Spinal cord (tissue), 10 donors: ENCODE results near the gene NCOA5. TPM values are rescaled to one million over a fixed set of nuclear protein-coding genes. Genes with fewer than 3 reads are reported as not detected.
A peak's percentile ranks its signal among the peaks of the same experiment; 100 is the strongest.

ENCODE experiments used
- DNase-seq, 6 donors: peaks; one replicate each; pipeline versions ENCODE4 v3.0.0 to v3.0.0-alpha.2; 2013 to 2015; ENCODE audit warnings: low spot score in 6 of 6, low read depth in 4 of 6
- H3K27ac ChIP-seq: one replicate; pipeline ENCODE4 v1.5.1; 2013; ENCODE audit warnings: low read depth, low read length, control low read depth
- H3K27me3 ChIP-seq: one replicate; pipeline ENCODE4 v1.6.1; 2013; ENCODE audit warnings: low read length; ENCODE audit not compliant: control insufficient read depth, insufficient read depth
- H3K36me3 ChIP-seq: one replicate; pipeline ENCODE4 v1.6.1; 2013; ENCODE audit warnings: low read length; ENCODE audit not compliant: control insufficient read depth, insufficient read depth
- H3K4me1 ChIP-seq: one replicate; pipeline ENCODE4 v1.6.1; 2013; ENCODE audit warnings: low read length; ENCODE audit not compliant: control insufficient read depth, insufficient read depth
- H3K4me3 ChIP-seq: one replicate; pipeline ENCODE4 v1.5.1; 2013; ENCODE audit warnings: low read depth, low read length, control low read depth
- H3K9me3 ChIP-seq: one replicate; pipeline ENCODE4 v1.6.1; 2013; ENCODE audit warnings: low read length; ENCODE audit not compliant: control insufficient read depth, insufficient read depth
- WGBS: methylation state at CpG from one replicate; pipeline ENCODE4 v1.1.5; 2013; ENCODE audit warnings: missing lambda C conversion rate; ENCODE audit not compliant: insufficient coverage; 5-methylcytosine and 5-hydroxymethylcytosine counted together
- polyA plus RNA-seq, 2 donors: library from polyadenylated mRNA; unstranded; fragments of 120-200 nt; gene quantifications; one replicate each; pipeline ENCODE4 v1.2.1, GENCODE V29; 2013; ENCODE audit not compliant: insufficient read length in 2 of 2
- total RNA-seq, 2 donors: library from RNA; depleted of rRNA in 1 of 2; stranded (reverse); fragments of 120-200 nt in 1 of 2; fragments of >200 nt in 1 of 2; gene quantifications; one replicate each; pipeline versions ENCODE4 v1.2.3 to v1.2.4, GENCODE V29; 2013 to 2014
- donor health status: healthy.

Gene NCOA5
- total and polyA plus RNA-seq, 4 donors: 12.3 to 50.7 (median 40.0) TPM

GRCh38 chr20:46049815-46050214 lies 39.9 kb downstream of the NCOA5 start:
- no peaks in the 10 kb centered on the region for H3K9me3 ChIP-seq
- peaks cover 7% of the 10 kb centered on the region for H3K4me1 ChIP-seq
- no peak for DNase-seq
- H3K36me3 ChIP-seq: peaks cover 65% of the 10 kb centered on the region
- no peak overlapping the region for H3K4me3 ChIP-seq
- no peaks in the 10 kb centered on the region for H3K27me3 ChIP-seq
- H3K27ac ChIP-seq: no peak overlapping the region

- Histone ChIP-seq H3K27me3 (no peaks in the 10 kb centered on the region), H3K27ac (no peak overlapping the region), H3K36me3 (peaks cover 65% of the 10 kb centered on the region), H3K4me1 (peaks cover 7% of the 10 kb centered on the region), H3K9me3 (no peaks in the 10 kb centered on the region), H3K4me3 (no peak overlapping the region)
- 89% methylated on average over 4 of the region's 4 CpGs for WGBS
- DNase-seq: no peak
These were observed 40.6 kb downstream of the NCOA5 start for GRCh38 chr20:46049190-46049589.

- WGBS: 96% methylated on average over 4 of the region's 8 CpGs
- no peak for DNase-seq
- Histone ChIP-seq H3K36me3 (peaks cover 67% of the 10 kb centered on the region), H3K27ac (no peak overlapping the region), H3K27me3 (no peaks in the 10 kb centered on the region), H3K4me3 (no peak overlapping the region), H3K9me3 (no peaks in the 10 kb centered on the region), H3K4me1 (peaks cover 7% of the 10 kb centered on the region)
These were observed 41.9 kb downstream of the NCOA5 start for GRCh38 chr20:46047821-46048220.

- Histone ChIP-seq H3K4me1 (peaks cover 4% of the 10 kb centered on the region), H3K36me3 (peaks cover 66% of the 10 kb centered on the region), H3K27me3 (no peaks in the 10 kb centered on the region), H3K9me3 (no peaks in the 10 kb centered on the region), H3K4me3 (no peak overlapping the region), H3K27ac (no peak overlapping the region)
- DNase-seq: no peak
- 84% methylated on average over 7 of the region's 8 CpGs for WGBS
These were observed 43.0 kb downstream of the NCOA5 start for GRCh38 chr20:46046588-46047310.

- Histone ChIP-seq H3K9me3 (no peaks in the 10 kb centered on the region), H3K36me3 (peaks cover 61% of the 10 kb centered on the region), H3K27me3 (no peaks in the 10 kb centered on the region), H3K4me3 (no peak overlapping the region), H3K27ac (no peak overlapping the region), H3K4me1 (no peaks in the 10 kb centered on the region)
- no peak for DNase-seq
- 90% methylated on average over 5 of the region's 6 CpGs for WGBS
These were observed 44.9 kb downstream of the NCOA5 start for GRCh38 chr20:46044896-46045295.

- H3K27me3 ChIP-seq: no peaks in the 10 kb centered on the region
These were observed 46.2 kb downstream of the NCOA5 start for GRCh38 chr20:46043556-46043955.

GRCh38 chr20:46040902-46041535 lies 48.7 kb downstream of the NCOA5 start:
- no peaks in the 10 kb centered on the region for H3K9me3 ChIP-seq
- DNase-seq: peak in 1 of 6 donors; percentile 70
- WGBS: 31% methylated on average over 13 of the region's 18 CpGs
- H3K4me3 ChIP-seq: no peak overlapping the region
- no peak overlapping the region for H3K27ac ChIP-seq
- no peaks in the 10 kb centered on the region for H3K4me1 ChIP-seq
- no peaks in the 10 kb centered on the region for H3K27me3 ChIP-seq
- H3K36me3 ChIP-seq: peaks cover 47% of the 10 kb centered on the region

More at GRCh38 chr20:46043556-46043955, 46.2 kb downstream of the NCOA5 start:
- DNase-seq: no peak
- H3K4me1 ChIP-seq: no peaks in the 10 kb centered on the region
- no peak overlapping the region for H3K27ac ChIP-seq
- H3K36me3 ChIP-seq: peaks cover 56% of the 10 kb centered on the region
- 26% methylated on average over 4 of the region's 7 CpGs for WGBS
- H3K9me3 ChIP-seq: no peaks in the 10 kb centered on the region
- H3K4me3 ChIP-seq: no peak overlapping the region

- H3K36me3 ChIP-seq: peaks cover 30% of the 10 kb centered on the region
- DNase-seq: no peak
- peaks cover 17% of the 10 kb centered on the region for H3K27me3 ChIP-seq
- 56% methylated on average over 4 of the region's 5 CpGs for WGBS
- H3K27ac ChIP-seq: no peak overlapping the region
- H3K4me1 ChIP-seq: peaks cover 4% of the 10 kb centered on the region
- no peak overlapping the region for H3K4me3 ChIP-seq
- no peaks in the 10 kb centered on the region for H3K9me3 ChIP-seq
These were observed 52.7 kb downstream of the NCOA5 start for GRCh38 chr20:46037036-46037435.

GRCh38 chr20:46036370-46036769 lies 53.4 kb downstream of the NCOA5 start:
- 65% methylated on average over 6 of the region's 8 CpGs for WGBS
- Histone ChIP-seq H3K9me3 (no peaks in the 10 kb centered on the region), H3K27me3 (peaks cover 24% of the 10 kb centered on the region), H3K36me3 (peaks cover 29% of the 10 kb centered on the region), H3K27ac (no peak overlapping the region), H3K4me1 (peaks cover 10% of the 10 kb centered on the region), H3K4me3 (no peak overlapping the region)
- DNase-seq: no peak

GRCh38 chr20:46035713-46036112 lies 54.0 kb downstream of the NCOA5 start:
- Histone ChIP-seq H3K27me3 (peaks cover 30% of the 10 kb centered on the region), H3K27ac (no peak overlapping the region), H3K36me3 (peaks cover 25% of the 10 kb centered on the region), H3K4me3 (no peak overlapping the region), H3K9me3 (no peaks in the 10 kb centered on the region), H3K4me1 (peaks cover 15% of the 10 kb centered on the region)
- WGBS: 82% methylated on average over 6 of the region's 6 CpGs
- DNase-seq: no peak
